GM23248 (cell line): ENCODE measurements around the gene ABCG1.

ENCODE experiments used
- EZH2 ChIP-seq: fragments of 200-600 bp; sonication (generic); IDR thresholded peaks from 2 replicates; pipeline ENCODE4 v1.6.1; 2018; ENCODE audit warnings: antibody characterized with exemption, mild to moderate bottlenecking; ENCODE audit not compliant: insufficient read depth, poor library complexity, severe bottlenecking
- EZH2phosphoT487 ChIP-seq: fragments of 200-600 bp; sonication (generic); IDR thresholded peaks from 2 replicates; pipeline ENCODE4 v1.6.1; 2018; ENCODE audit warnings: antibody characterized with exemption, moderate library complexity, mild to moderate bottlenecking, low read depth; ENCODE audit not compliant: insufficient read depth

- TF ChIP-seq EZH2 (no peak), EZH2phosphoT487 (no peak)
Measured at GRCh38 chr21:42291003-42291750, 72.2 kb downstream of the ABCG1 start.
